Measurements from ENCODE around the gene LILRA6. TPM values are rescaled to one million over a fixed set of nuclear protein-coding genes. Genes with fewer than 3 reads are reported as not detected.

LILRA6 gene
- total and polyA plus RNA-seq, 2 of the 13 experiments (the other 11 are each of a cell fraction or from before 2014, with no cell fraction given), result not detected

GRCh38 chr19:54203151-54203611 lies 39.4 kb downstream of the LILRA6 start (continued):
- no peak for TF ChIP-seq TERF1 (CRISPR knock-in tag; IDR thresholded peaks at IDR 0.05)
- no peak; the same call in 1 of the 2 replicates for TF ChIP-seq FOXP4 (CRISPR knock-in tag; IDR thresholded peaks at IDR 0.05)
- no peak for TF ChIP-seq ZNF83 (CRISPR knock-in tag; IDR thresholded peaks at IDR 0.05; ENCODE audit: borderline replicate concordance)
- no peak for TF ChIP-seq CENPT (CRISPR knock-in tag; IDR thresholded peaks at IDR 0.05; ENCODE audit: low read depth)
- TF ChIP-seq MYC (CRISPR knock-in tag; IDR thresholded peaks at IDR 0.05; ENCODE audit: borderline replicate concordance), result no peak
- no peak for TF ChIP-seq TEAD2 (CRISPR knock-in tag; IDR thresholded peaks at IDR 0.05)
- no peak for TF ChIP-seq SAFB2 (CRISPR knock-in tag; IDR thresholded peaks at IDR 0.05; ENCODE audit: borderline replicate concordance, low read depth)
- no peak for TF ChIP-seq SNRNP70 (IDR thresholded peaks at IDR 0.05; ENCODE audit: low read depth, low read length)
- 0 out of 2 replicates have a peak, but pooled peaks have one; percentile 26 for TF ChIP-seq ZNF724P (CRISPR knock-in tag; IDR thresholded peaks at IDR 0.05; ENCODE audit: borderline replicate concordance)
- no peak for TF ChIP-seq ZFAT (CRISPR knock-in tag; conservative IDR thresholded peaks at IDR 0.05)
- peak; percentile 63 for TF ChIP-seq PITX1 (CRISPR knock-in tag; IDR thresholded peaks at IDR 0.05)
- 0 out of 2 replicates have a peak, but pooled peaks have one; percentile 28 for TF ChIP-seq SKIL (CRISPR knock-in tag; IDR thresholded peaks at IDR 0.05; ENCODE audit: borderline replicate concordance)
- TF ChIP-seq HBP1 (CRISPR knock-in tag; IDR thresholded peaks at IDR 0.05; ENCODE audit: low read depth), result no peak
- TF ChIP-seq ERF (CRISPR knock-in tag; IDR thresholded peaks at IDR 0.05), result peak; percentile 43; the same call in 1 of the 2 replicates
- no peak for TF ChIP-seq PCBP1 (IDR thresholded peaks at IDR 0.05; ENCODE audit: borderline replicate concordance, low read depth, low read length)
- TF ChIP-seq MXD1 (CRISPR knock-in tag; IDR thresholded peaks at IDR 0.05), result 0 out of 2 replicates have a peak, but pooled peaks have one; percentile 29
- peak; percentile 87 for TF ChIP-seq HNF1B (CRISPR knock-in tag; IDR thresholded peaks at IDR 0.05)
- no peak for TF ChIP-seq ZBTB33 (CRISPR knock-in tag; IDR thresholded peaks at IDR 0.05)

All from HepG2 (cell line).